Measurements from ENCODE around the gene ICA1. TPM values are rescaled to one million over a fixed set of nuclear protein-coding genes. Genes with fewer than 3 reads are reported as not detected.

ICA1 gene
- total RNA-seq, 3 donors from 2014 or later = 18.7 to 59.9 (median 41.9) TPM

GRCh38 chr7:8227261-8227660 lies 34.7 kb downstream of the ICA1 start:
- ATAC-seq (no peak), DNase-seq (no peak)
- no peaks in the 10 kb centered on the region for H3K4me1 ChIP-seq (ENCODE audit: low read depth)
- H3K4me3 ChIP-seq = no peak overlapping the region
- intact Hi-C loops (cut with DNase I, micrococcal nuclease) = loop anchor here in 1 of 2 donors (10.0 kb wide), 1 partner anchor 802 kb away; no protein-coding TSS in a partner anchor
- H3K9me3 ChIP-seq = no peaks in the 10 kb centered on the region
- H3K36me3 ChIP-seq (ENCODE audit: low read depth) = no peaks in the 10 kb centered on the region
- no peak for TF ChIP-seq CTCF (IDR thresholded peaks at IDR 0.05)

- DNase-seq = no peak
- intact Hi-C loops (cut with DNase I, micrococcal nuclease) = loop anchor here in 1 of 2 donors (10.0 kb wide), 1 partner anchor 802 kb away; no protein-coding TSS in a partner anchor
- TF ChIP-seq CTCF (IDR thresholded peaks at IDR 0.05) = no peak
- no peak overlapping the region for H3K4me3 ChIP-seq
- H3K9me3 ChIP-seq = no peaks in the 10 kb centered on the region
- no peaks in the 10 kb centered on the region for H3K4me1 ChIP-seq (ENCODE audit: low read depth)
- H3K36me3 ChIP-seq (ENCODE audit: low read depth) = no peaks in the 10 kb centered on the region
- no peak for ATAC-seq
These were observed 35.5 kb downstream of the ICA1 start for GRCh38 chr7:8226501-8226900.

- DNase-seq = no peak
- intact Hi-C loops (cut with DNase I, micrococcal nuclease) = loop anchor here in 1 of 2 donors (10.0 kb wide), 1 partner anchor 797 kb away; no protein-coding TSS in a partner anchor
- TF ChIP-seq CTCF (IDR thresholded peaks at IDR 0.05) = no peak
- Histone ChIP-seq H3K9me3 (no peaks in the 10 kb centered on the region), H3K4me3 (no peak overlapping the region), H3K36me3 (ENCODE audit: low read depth) (no peaks in the 10 kb centered on the region), H3K4me1 (ENCODE audit: low read depth) (no peaks in the 10 kb centered on the region)
- ATAC-seq = no peak
These were observed 40.4 kb downstream of the ICA1 start for GRCh38 chr7:8221567-8221966.

- DNase-seq = no peak
- no peaks in the 10 kb centered on the region for H3K4me1 ChIP-seq (ENCODE audit: low read depth)
- intact Hi-C loops (cut with DNase I, micrococcal nuclease) = loop anchor here in 1 of 2 donors (10.0 kb wide), 1 partner anchor 796 kb away; no protein-coding TSS in a partner anchor
- TF ChIP-seq CTCF (IDR thresholded peaks at IDR 0.05) = no peak
- H3K9me3 ChIP-seq = no peaks in the 10 kb centered on the region
- no peak for ATAC-seq
- no peaks in the 10 kb centered on the region for H3K36me3 ChIP-seq (ENCODE audit: low read depth)
- H3K4me3 ChIP-seq = no peak overlapping the region
These were observed 40.9 kb downstream of the ICA1 start for GRCh38 chr7:8221101-8221495.

- H3K36me3 ChIP-seq (ENCODE audit: low read depth) = no peaks in the 10 kb centered on the region
- intact Hi-C loops (cut with DNase I, micrococcal nuclease) = loop anchor here in 1 of 2 donors (10.0 kb wide), 1 partner anchor 796 kb away; no protein-coding TSS in a partner anchor
- H3K4me1 ChIP-seq (ENCODE audit: low read depth) = no peaks in the 10 kb centered on the region
- H3K9me3 ChIP-seq = no peaks in the 10 kb centered on the region
- TF ChIP-seq CTCF (IDR thresholded peaks at IDR 0.05) = no peak
- DNase-seq (no peak), ATAC-seq (no peak)
- no peak overlapping the region for H3K4me3 ChIP-seq
These were observed 41.4 kb downstream of the ICA1 start for GRCh38 chr7:8220376-8221100.

Data from mucosa of descending colon (tissue), 3 donors.